HL-60 (cell line): Measurements from ENCODE around the gene PAOX.

Experiments used
- DNase-seq, 2 experiments: peaks; one replicate each; pipeline ENCODE4 v3.0.0-alpha.2; 2010 to 2020; ENCODE audit warnings: low read depth in 1 of 2, low spot score in 1 of 2
- H3K27ac ChIP-seq: fragments of 250-450 bp; sonication (Bioruptor Pico); replicated peaks from 2 replicates; pipeline ENCODE4 v1.5.1; 2020; ENCODE audit warnings: mild to moderate bottlenecking, moderate library complexity
- H3K27me3 ChIP-seq: fragments of 250-450 bp; sonication (Bioruptor Pico); 2 replicates; pipeline ENCODE4 v1.5.1; 2021; ENCODE audit warnings: mild to moderate bottlenecking, moderate library complexity; ENCODE audit not compliant: insufficient read depth, poor library complexity, severe bottlenecking
- H3K4me3 ChIP-seq: replicated peaks from 2 replicates; pipeline ENCODE4 v1.5.1; 2011; ENCODE audit warnings: mild to moderate bottlenecking, control low read depth, low read length; ENCODE audit not compliant: insufficient read depth
- GABPA ChIP-seq: IDR thresholded peaks from 2 replicates; pipeline ENCODE4 v1.6.1; 2012; ENCODE audit warnings: low read depth
- POLR2AphosphoS5 ChIP-seq: IDR thresholded peaks from 2 replicates; pipeline ENCODE4 v1.6.1; 2012; ENCODE audit warnings: low read depth
- SPI1 ChIP-seq: IDR thresholded peaks from 2 replicates; pipeline ENCODE4 v1.6.1; 2012; ENCODE audit warnings: low read depth, mild to moderate bottlenecking, borderline replicate concordance
- TF ChIP-seq, protein P1 (sequence below): IDR thresholded peaks from 2 replicates; pipeline ENCODE4 v1.6.1; 2012; ENCODE audit warnings: low read depth; ENCODE audit not compliant: insufficient replicate concordance
- TF ChIP-seq, protein P2 (sequence below): IDR thresholded peaks from one replicate; pipeline ENCODE4 v1.5.1; 2011; ENCODE audit warnings: low read length, control low read depth, inconsistent platforms; ENCODE audit not compliant: insufficient read depth

PAOX gene

DNA sequence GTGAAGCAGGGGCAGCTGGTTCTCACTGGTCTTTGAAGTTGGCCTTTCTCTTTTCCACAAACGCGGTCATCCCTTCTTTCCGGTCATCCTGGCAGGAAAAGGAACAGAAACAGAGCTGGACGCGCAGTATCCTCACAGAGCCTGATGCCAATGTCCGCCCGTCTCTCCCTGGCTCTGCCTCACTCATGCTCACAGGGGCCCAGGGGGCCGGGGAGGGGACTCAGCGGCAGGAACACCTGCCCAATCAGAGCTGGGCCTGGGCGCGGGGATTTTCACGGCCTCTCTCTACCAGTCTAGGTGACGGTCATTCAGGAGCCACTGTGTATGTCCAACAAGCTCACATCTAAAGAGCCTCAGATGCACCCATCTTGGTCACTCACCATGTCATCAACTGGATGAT is 16.2 kb upstream of the PAOX start:
- TF ChIP-seq, protein P1, sequence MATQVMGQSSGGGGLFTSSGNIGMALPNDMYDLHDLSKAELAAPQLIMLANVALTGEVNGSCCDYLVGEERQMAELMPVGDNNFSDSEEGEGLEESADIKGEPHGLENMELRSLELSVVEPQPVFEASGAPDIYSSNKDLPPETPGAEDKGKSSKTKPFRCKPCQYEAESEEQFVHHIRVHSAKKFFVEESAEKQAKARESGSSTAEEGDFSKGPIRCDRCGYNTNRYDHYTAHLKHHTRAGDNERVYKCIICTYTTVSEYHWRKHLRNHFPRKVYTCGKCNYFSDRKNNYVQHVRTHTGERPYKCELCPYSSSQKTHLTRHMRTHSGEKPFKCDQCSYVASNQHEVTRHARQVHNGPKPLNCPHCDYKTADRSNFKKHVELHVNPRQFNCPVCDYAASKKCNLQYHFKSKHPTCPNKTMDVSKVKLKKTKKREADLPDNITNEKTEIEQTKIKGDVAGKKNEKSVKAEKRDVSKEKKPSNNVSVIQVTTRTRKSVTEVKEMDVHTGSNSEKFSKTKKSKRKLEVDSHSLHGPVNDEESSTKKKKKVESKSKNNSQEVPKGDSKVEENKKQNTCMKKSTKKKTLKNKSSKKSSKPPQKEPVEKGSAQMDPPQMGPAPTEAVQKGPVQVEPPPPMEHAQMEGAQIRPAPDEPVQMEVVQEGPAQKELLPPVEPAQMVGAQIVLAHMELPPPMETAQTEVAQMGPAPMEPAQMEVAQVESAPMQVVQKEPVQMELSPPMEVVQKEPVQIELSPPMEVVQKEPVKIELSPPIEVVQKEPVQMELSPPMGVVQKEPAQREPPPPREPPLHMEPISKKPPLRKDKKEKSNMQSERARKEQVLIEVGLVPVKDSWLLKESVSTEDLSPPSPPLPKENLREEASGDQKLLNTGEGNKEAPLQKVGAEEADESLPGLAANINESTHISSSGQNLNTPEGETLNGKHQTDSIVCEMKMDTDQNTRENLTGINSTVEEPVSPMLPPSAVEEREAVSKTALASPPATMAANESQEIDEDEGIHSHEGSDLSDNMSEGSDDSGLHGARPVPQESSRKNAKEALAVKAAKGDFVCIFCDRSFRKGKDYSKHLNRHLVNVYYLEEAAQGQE, result no peak
- TF ChIP-seq, protein P2, sequence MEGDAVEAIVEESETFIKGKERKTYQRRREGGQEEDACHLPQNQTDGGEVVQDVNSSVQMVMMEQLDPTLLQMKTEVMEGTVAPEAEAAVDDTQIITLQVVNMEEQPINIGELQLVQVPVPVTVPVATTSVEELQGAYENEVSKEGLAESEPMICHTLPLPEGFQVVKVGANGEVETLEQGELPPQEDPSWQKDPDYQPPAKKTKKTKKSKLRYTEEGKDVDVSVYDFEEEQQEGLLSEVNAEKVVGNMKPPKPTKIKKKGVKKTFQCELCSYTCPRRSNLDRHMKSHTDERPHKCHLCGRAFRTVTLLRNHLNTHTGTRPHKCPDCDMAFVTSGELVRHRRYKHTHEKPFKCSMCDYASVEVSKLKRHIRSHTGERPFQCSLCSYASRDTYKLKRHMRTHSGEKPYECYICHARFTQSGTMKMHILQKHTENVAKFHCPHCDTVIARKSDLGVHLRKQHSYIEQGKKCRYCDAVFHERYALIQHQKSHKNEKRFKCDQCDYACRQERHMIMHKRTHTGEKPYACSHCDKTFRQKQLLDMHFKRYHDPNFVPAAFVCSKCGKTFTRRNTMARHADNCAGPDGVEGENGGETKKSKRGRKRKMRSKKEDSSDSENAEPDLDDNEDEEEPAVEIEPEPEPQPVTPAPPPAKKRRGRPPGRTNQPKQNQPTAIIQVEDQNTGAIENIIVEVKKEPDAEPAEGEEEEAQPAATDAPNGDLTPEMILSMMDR, result no peak
- TF ChIP-seq SPI1 (no peak), POLR2AphosphoS5 (no peak), GABPA (no peak)

DNA sequence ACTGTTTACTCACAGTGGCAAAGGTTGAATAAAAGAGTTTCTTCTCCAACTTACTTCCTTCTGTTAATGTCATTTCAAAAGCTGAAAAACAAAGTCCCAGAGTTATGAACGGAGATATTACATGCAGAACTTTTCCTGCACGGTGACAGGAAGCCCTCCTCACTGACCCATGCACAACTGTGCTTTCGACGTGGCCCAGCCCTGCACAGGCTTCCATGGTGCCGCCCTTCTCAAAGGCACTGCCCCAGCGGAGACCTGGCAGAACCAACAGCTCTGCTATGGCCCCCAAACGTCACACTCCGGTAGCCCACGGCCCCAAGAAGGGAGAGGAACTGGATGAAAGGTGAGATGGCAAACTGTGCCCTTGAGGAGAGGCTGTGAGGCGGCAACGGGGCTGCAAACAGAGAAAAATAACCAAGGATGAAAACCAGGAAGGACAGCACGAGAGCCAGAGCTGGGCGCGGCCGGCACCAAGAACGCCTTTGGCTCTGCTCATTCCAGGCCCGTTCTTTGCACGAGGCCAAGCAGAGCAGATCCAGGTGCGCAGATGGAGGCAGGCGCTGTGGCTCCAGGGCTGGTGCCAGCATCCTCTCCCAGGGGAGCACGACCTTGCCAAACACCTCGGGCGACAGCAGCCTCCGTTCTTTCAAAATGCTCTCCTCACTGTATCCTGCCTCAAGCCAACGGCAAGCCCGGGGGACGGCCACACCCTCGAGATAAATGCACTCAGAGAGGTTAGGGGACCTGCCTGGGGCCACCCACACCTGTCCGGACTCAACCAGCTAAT is 14.2 kb upstream of the PAOX start:
- H3K27me3 ChIP-seq, result no peaks in the 10 kb centered on the region
- no peak overlapping the region for H3K4me3 ChIP-seq
- DNase-seq, result no peak
- TF ChIP-seq, protein P2, result no peak
- no peak for TF ChIP-seq POLR2AphosphoS5
- no peak for TF ChIP-seq SPI1
- H3K27ac ChIP-seq, result no peak overlapping the region

More for the DNA sequence above, 16.2 kb upstream of the PAOX start:
- DNase-seq, result no peak
- H3K27ac ChIP-seq, result no peak overlapping the region
- H3K4me3 ChIP-seq, result no peak overlapping the region
- no peaks in the 10 kb centered on the region for H3K27me3 ChIP-seq

DNA sequence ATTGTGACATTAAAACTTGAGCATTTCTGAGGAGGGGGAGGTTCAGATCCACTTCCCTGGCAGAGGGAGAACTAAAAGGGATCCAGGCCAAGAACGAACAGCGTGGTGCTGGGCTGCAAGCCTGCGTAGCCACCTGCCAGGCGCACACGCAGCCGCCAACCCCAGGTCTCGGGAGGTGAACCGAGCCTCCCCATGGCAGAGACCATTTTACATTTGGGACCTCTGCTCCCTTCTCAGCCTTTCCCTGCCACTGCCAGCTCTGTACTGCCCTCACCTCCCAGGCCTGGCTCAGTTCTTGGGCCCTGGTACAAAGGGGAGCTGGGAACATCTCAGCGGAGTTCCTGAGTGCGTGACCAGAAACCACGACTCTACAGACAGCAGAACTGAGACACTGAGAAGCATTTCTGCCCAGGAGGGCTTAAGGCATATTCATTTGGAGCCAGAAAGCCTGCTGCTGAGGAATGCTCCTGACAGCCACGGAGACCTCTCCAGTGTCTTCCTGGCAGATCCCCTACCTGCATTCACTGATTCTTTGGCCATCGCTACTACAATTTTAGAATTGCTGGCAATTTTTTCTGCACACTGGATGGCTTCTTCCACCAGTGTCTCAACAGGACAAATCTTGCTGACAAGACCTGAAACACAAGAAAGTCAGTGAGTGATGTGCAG is 13.5 kb upstream of the PAOX start:
- TF ChIP-seq GABPA (no peak), POLR2AphosphoS5 (no peak), SPI1 (no peak)
- TF ChIP-seq, protein P2, result no peak
- TF ChIP-seq, protein P1, result no peak
- no peak overlapping the region for H3K27ac ChIP-seq
- DNase-seq, result no peak
- H3K4me3 ChIP-seq, result no peak overlapping the region
- H3K27me3 ChIP-seq, result no peaks in the 10 kb centered on the region
